Liver (tissue), 9 donors: ENCODE results near the gene MNS1. TPM values are rescaled to one million over a fixed set of nuclear protein-coding genes. Genes with fewer than 3 reads are reported as not detected.

Source experiments
- DNase-seq: peaks from one replicate; pipeline ENCODE4 v3.0.0-alpha.2; 2017; ENCODE audit warnings: low spot score
- H3K27ac ChIP-seq, 2 donors: one replicate each; pipeline ENCODE4 v1.7.0; 2013; ENCODE audit warnings: inconsistent platforms in 2 of 2, low read length in 2 of 2, control low read depth in 1 of 2, low read depth in 1 of 2, mild to moderate bottlenecking in 1 of 2
- H3K27me3 ChIP-seq, 4 donors: one replicate each; pipeline versions ENCODE4 v1.6.1 to v1.7.0; 2013; ENCODE audit warnings: low read length in 3 of 4, inconsistent platforms in 1 of 4, mild to moderate bottlenecking in 1 of 4, moderate library complexity in 1 of 4; ENCODE audit not compliant: control insufficient read depth in 4 of 4, insufficient read depth in 4 of 4
- H3K36me3 ChIP-seq, 4 donors: one replicate each; pipeline versions ENCODE4 v1.6.1 to v1.7.0; 2013; ENCODE audit warnings: low read length in 3 of 4, mild to moderate bottlenecking in 3 of 4, low read depth in 1 of 4, moderate library complexity in 1 of 4; ENCODE audit not compliant: control insufficient read depth in 4 of 4, insufficient read depth in 3 of 4
- H3K4me1 ChIP-seq, 4 donors: one replicate each; pipeline versions ENCODE4 v1.6.1 to v1.7.0; 2013; ENCODE audit warnings: low read length in 3 of 4, mild to moderate bottlenecking in 3 of 4, moderate library complexity in 1 of 4; ENCODE audit not compliant: control insufficient read depth in 4 of 4, insufficient read depth in 4 of 4
- H3K4me3 ChIP-seq, 3 donors: one replicate each; pipeline versions ENCODE4 v1.6.1 to v1.7.0; 2013; ENCODE audit warnings: low read length in 3 of 3, control low read depth in 1 of 3, low read depth in 1 of 3, mild to moderate bottlenecking in 1 of 3
- H3K9ac ChIP-seq, 2 donors: one replicate each; pipeline ENCODE4 v1.7.0; 2013; ENCODE audit warnings: low read length in 2 of 2, mild to moderate bottlenecking in 2 of 2, moderate library complexity in 2 of 2, control low read depth in 1 of 2, low read depth in 1 of 2
- H3K9me3 ChIP-seq, 4 donors: one replicate each; pipeline versions ENCODE4 v1.6.1 to v1.7.0; 2013; ENCODE audit warnings: low read length in 3 of 4; ENCODE audit not compliant: control insufficient read depth in 4 of 4
- EGR1 ChIP-seq, 2 donors: IDR thresholded peaks; 2 replicates each; pipeline ENCODE4 v1.6.1; 2016 to 2018; ENCODE audit warnings: antibody characterized with exemption in 2 of 2, low read depth in 2 of 2
- FOXA2 ChIP-seq: IDR thresholded peaks from 2 replicates; pipeline ENCODE4 v1.6.1; 2016; ENCODE audit warnings: antibody characterized with exemption
- HNF4G ChIP-seq: IDR thresholded peaks from 2 replicates; pipeline ENCODE4 v1.6.1; 2016; ENCODE audit warnings: antibody characterized with exemption
- JUND ChIP-seq, 2 donors: IDR thresholded peaks; 2 replicates each; pipeline ENCODE4 v1.6.1; 2016; ENCODE audit warnings: antibody characterized with exemption in 2 of 2
- NR2F2 ChIP-seq: IDR thresholded peaks from 2 replicates; pipeline ENCODE4 v1.6.1; 2016; ENCODE audit warnings: antibody characterized with exemption
- RAD21 ChIP-seq, 2 donors: IDR thresholded peaks; 2 replicates each; pipeline ENCODE4 v1.6.1; 2016; ENCODE audit warnings: antibody characterized with exemption in 2 of 2, mild to moderate bottlenecking in 2 of 2
- RXRA ChIP-seq, 2 donors: IDR thresholded peaks; 2 replicates each; pipeline ENCODE4 v1.6.1; 2017 to 2018; ENCODE audit warnings: antibody characterized with exemption in 2 of 2, mild to moderate bottlenecking in 1 of 2
- TAF1 ChIP-seq: conservative IDR thresholded peaks from 2 replicates; pipeline ENCODE4 v1.6.1; 2016; ENCODE audit warnings: antibody characterized with exemption, mild to moderate bottlenecking
- YY1 ChIP-seq: IDR thresholded peaks from 2 replicates; pipeline ENCODE4 v1.6.1; 2016; ENCODE audit warnings: antibody characterized with exemption, mild to moderate bottlenecking
- ZBTB33 ChIP-seq: IDR thresholded peaks from 2 replicates; pipeline ENCODE4 v1.6.1; 2016; ENCODE audit warnings: antibody characterized with exemption
- WGBS: extraction: QIAGEN DNeasy Blood & Tissue Kit; methylation state at CpG from one replicate; pipeline ENCODE4 v1.1.7; 2013; 5-methylcytosine and 5-hydroxymethylcytosine counted together
- polyA plus RNA-seq, 2 donors: library from polyadenylated mRNA; stranded (reverse) in 1 of 2; unstranded in 1 of 2; fragments of 200-250 nt in 1 of 2; fragments of >200 nt in 1 of 2; fragmentation: Nextera tagmentation in 1 of 2; extraction: Ambion mirVana in 1 of 2; gene quantifications; one replicate each; pipeline versions ENCODE4 v1.2.1 to v1.2.3, GENCODE V29; 2013 to 2015
- total RNA-seq, 2 donors: library from RNA; depleted of rRNA; stranded (reverse); fragments of >200 nt; gene quantifications; one replicate each; pipeline ENCODE4 v1.2.3, GENCODE V29; 2014
- TF ChIP-seq, protein P1 (sequence below): IDR thresholded peaks from 2 replicates; pipeline ENCODE4 v1.6.1; 2016; ENCODE audit warnings: antibody characterized with exemption
- TF ChIP-seq, protein P2 (sequence below): IDR thresholded peaks from 2 replicates; pipeline ENCODE4 v1.6.1; 2016; ENCODE audit warnings: antibody characterized with exemption, mild to moderate bottlenecking
- TF ChIP-seq, protein P3 (sequence below): fragments of 150-350 bp; IDR thresholded peaks from 2 replicates; pipeline ENCODE4 v1.5.1; 2017; ENCODE audit warnings: improper control_type of control experiment, low read depth, low read length; ENCODE audit not compliant: missing input control
- TF ChIP-seq, protein P4 (sequence below): IDR thresholded peaks from 2 replicates; pipeline ENCODE4 v1.6.1; 2016; ENCODE audit warnings: antibody characterized with exemption
- donor health status: healthy.
- donor health status: healthy.
- donor health status: healthy.
- donor health status: healthy.
- donor health status: healthy.

Gene MNS1
- total and polyA plus RNA-seq, 4 donors, result 0.08 to 1.3 (median 0.41) TPM

DNA sequence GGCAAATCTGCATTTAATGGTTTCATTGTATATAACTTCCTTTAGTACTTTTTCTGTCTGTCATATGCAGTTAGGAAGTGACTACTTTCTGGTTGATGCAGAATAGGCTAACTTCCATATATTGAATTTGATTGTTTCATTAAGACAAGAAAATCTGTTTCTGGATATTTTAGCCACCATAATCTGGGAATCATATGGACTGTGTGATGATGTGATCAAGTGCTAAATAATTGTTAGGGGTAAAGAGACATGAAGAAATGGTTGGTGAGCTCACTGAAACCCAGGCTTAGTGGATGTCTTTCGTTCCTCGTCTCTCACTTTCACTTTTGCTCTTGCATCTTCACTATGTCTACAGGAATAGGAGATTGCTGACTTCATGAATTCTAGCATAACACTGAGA lies 3.5 kb upstream of the MNS1 start:
- WGBS, result 27% methylated on average over 2 of the region's 2 CpGs
- Histone ChIP-seq H3K27me3 (no peaks in the 10 kb centered on the region), H3K4me1 (peaks cover 6 to 15% (median 10%) of the 10 kb centered on the region in 4 donors), H3K36me3 (no peaks in the 10 kb centered on the region), H3K9me3 (no peaks in the 10 kb centered on the region), H3K4me3 (peak overlapping the region; percentile 26 to 37 (median 27)), H3K27ac (peak overlapping the region in 1 of 2 donors; percentile 17), H3K9ac (no peak overlapping the region)
- TF ChIP-seq ZBTB33 (no peak), JUND (IDR thresholded peaks at IDR 0.05) (no peak)
- TF ChIP-seq, protein P1, sequence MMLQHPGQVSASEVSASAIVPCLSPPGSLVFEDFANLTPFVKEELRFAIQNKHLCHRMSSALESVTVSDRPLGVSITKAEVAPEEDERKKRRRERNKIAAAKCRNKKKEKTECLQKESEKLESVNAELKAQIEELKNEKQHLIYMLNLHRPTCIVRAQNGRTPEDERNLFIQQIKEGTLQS, result no peak
- DNase-seq, result no peak

- H3K27ac ChIP-seq, result no peak overlapping the region
- no peaks in the 10 kb centered on the region for H3K9me3 ChIP-seq
- TF ChIP-seq ZBTB33, result no peak
- WGBS, result 73% methylated on average over 3 of the region's 3 CpGs
- H3K4me1 ChIP-seq, result peaks cover 6 to 15% (median 10%) of the 10 kb centered on the region in 4 donors
- DNase-seq, result no peak
- H3K9ac ChIP-seq, result no peak overlapping the region
- no peaks in the 10 kb centered on the region for H3K36me3 ChIP-seq
- H3K27me3 ChIP-seq, result no peaks in the 10 kb centered on the region
- no peak overlapping the region for H3K4me3 ChIP-seq
Observed at GRCh38 chr15:56467616-56468015, 2.7 kb upstream of the MNS1 start.

DNA sequence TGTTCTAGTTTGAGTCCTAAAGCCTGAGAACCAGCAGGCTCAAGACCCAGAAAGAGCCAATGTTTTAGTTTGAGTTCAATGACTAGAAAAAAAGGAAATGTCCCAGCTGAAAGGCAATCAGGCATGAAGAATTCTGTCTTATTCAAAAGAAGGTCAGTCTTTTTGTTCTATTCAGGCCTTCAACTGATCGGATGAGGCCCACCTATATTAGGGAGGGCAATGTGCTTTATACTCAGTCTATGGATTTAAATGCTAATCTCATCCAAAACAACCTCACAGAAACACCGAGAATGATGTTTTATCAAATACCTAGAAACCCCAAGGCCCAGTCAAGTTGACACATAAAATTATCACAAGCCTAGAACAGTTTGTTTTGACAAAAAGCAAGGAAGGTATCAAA lies 4.0 kb downstream of the MNS1 start:
- H3K36me3 ChIP-seq, result no peaks in the 10 kb centered on the region
- no peak for DNase-seq
- WGBS, result 94% methylated on average over 2 of the region's 2 CpGs
- H3K4me3 ChIP-seq, result no peak overlapping the region
- no peaks in the 10 kb centered on the region for H3K9me3 ChIP-seq
- H3K27me3 ChIP-seq, result no peaks in the 10 kb centered on the region
- no peak for TF ChIP-seq ZBTB33
- no peak for TF ChIP-seq JUND (IDR thresholded peaks at IDR 0.05)
- TF ChIP-seq, protein P2, sequence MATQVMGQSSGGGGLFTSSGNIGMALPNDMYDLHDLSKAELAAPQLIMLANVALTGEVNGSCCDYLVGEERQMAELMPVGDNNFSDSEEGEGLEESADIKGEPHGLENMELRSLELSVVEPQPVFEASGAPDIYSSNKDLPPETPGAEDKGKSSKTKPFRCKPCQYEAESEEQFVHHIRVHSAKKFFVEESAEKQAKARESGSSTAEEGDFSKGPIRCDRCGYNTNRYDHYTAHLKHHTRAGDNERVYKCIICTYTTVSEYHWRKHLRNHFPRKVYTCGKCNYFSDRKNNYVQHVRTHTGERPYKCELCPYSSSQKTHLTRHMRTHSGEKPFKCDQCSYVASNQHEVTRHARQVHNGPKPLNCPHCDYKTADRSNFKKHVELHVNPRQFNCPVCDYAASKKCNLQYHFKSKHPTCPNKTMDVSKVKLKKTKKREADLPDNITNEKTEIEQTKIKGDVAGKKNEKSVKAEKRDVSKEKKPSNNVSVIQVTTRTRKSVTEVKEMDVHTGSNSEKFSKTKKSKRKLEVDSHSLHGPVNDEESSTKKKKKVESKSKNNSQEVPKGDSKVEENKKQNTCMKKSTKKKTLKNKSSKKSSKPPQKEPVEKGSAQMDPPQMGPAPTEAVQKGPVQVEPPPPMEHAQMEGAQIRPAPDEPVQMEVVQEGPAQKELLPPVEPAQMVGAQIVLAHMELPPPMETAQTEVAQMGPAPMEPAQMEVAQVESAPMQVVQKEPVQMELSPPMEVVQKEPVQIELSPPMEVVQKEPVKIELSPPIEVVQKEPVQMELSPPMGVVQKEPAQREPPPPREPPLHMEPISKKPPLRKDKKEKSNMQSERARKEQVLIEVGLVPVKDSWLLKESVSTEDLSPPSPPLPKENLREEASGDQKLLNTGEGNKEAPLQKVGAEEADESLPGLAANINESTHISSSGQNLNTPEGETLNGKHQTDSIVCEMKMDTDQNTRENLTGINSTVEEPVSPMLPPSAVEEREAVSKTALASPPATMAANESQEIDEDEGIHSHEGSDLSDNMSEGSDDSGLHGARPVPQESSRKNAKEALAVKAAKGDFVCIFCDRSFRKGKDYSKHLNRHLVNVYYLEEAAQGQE, result no peak
- no peak for TF ChIP-seq RAD21 (IDR thresholded peaks at IDR 0.05)
- TF ChIP-seq, protein P3, sequence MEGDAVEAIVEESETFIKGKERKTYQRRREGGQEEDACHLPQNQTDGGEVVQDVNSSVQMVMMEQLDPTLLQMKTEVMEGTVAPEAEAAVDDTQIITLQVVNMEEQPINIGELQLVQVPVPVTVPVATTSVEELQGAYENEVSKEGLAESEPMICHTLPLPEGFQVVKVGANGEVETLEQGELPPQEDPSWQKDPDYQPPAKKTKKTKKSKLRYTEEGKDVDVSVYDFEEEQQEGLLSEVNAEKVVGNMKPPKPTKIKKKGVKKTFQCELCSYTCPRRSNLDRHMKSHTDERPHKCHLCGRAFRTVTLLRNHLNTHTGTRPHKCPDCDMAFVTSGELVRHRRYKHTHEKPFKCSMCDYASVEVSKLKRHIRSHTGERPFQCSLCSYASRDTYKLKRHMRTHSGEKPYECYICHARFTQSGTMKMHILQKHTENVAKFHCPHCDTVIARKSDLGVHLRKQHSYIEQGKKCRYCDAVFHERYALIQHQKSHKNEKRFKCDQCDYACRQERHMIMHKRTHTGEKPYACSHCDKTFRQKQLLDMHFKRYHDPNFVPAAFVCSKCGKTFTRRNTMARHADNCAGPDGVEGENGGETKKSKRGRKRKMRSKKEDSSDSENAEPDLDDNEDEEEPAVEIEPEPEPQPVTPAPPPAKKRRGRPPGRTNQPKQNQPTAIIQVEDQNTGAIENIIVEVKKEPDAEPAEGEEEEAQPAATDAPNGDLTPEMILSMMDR, result no peak
- TF ChIP-seq YY1, result no peak
- TF ChIP-seq FOXA2, result no peak
- no peak for TF ChIP-seq TAF1
- TF ChIP-seq HNF4G, result no peak
- TF ChIP-seq, protein P4, sequence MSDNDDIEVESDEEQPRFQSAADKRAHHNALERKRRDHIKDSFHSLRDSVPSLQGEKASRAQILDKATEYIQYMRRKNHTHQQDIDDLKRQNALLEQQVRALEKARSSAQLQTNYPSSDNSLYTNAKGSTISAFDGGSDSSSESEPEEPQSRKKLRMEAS, result no peak
- no peak for TF ChIP-seq NR2F2
- TF ChIP-seq RXRA (IDR thresholded peaks at IDR 0.05), result no peak
- no peak for TF ChIP-seq EGR1 (IDR thresholded peaks at IDR 0.05; ENCODE audit: low read depth in 2 of 2)
- H3K4me1 ChIP-seq, result peaks cover 6 to 15% (median 10%) of the 10 kb centered on the region in 4 donors
- no peak overlapping the region for H3K9ac ChIP-seq
- no peak overlapping the region for H3K27ac ChIP-seq
